HepG2 (cell line): Measurements from ENCODE around the gene SASH3. TPM values are rescaled to one million over a fixed set of nuclear protein-coding genes. Genes with fewer than 3 reads are reported as not detected.

Experiments
- ATAC-seq: fragments of 200-7000 bp; cut with Tn5 transposase; 3 replicates; pipeline ENCODE4 v1.9.1; 2020; ENCODE audit warnings: mild to moderate bottlenecking, moderate library complexity
- BruUV-seq: library from RNA; stranded (reverse); fragments of 400-500 nt; replicated peaks from 2 replicates; lab custom pipeline; 2021; lab: Mats Ljungman, UMichigan
- CTCF ChIA-PET: fragments of 300-600 bp; formaldehyde crosslinking; extraction: SDS; loops from one replicate; lab custom pipeline; 2021; ENCODE audit warnings: low total read pairs, inconsistent platforms, low intra/inter-chr PET ratio; lab: Yijun Ruan, JAX
- POLR2A ChIA-PET: fragments of 350-600 bp; sonication (Branson Sonifier 250); formaldehyde crosslinking; loops from one replicate; lab custom pipeline; 2020; ENCODE audit warnings: antibody characterized with exemption, inconsistent platforms; lab: Yijun Ruan, JAX
- DNase-seq: peaks from one replicate; pipeline ENCODE4 v3.0.0-alpha.2; 2015; ENCODE audit warnings: low spot score
- FAIRE-seq: peaks from 3 replicates; lab custom pipeline; 2011; peaks lifted over from hg19 to GRCh38; lab: Jason Lieb, UNC
- H2AFZ ChIP-seq: one replicate; pipeline ENCODE4 v1.6.1; 2011; ENCODE audit warnings: low read length, inconsistent platforms
- H3K27ac ChIP-seq: fragments of 300-600 bp; 3 replicates; pipeline ENCODE4 v1.8.0; 2011; ENCODE audit warnings: mixed run types, mild to moderate bottlenecking, mixed read lengths, low read length, inconsistent platforms; ENCODE audit not compliant: insufficient read depth; ENCODE audit errors: extremely low read length
- H3K27me3 ChIP-seq, 2 experiments: fragments of 200-600 bp in 1 of 2; 2 replicates in 1 of 2; 3 replicates in 1 of 2; pipeline versions ENCODE4 v1.6.0 to v1.8.0; 2011; ENCODE audit warnings: low read length in 2 of 2, mild to moderate bottlenecking in 2 of 2, moderate library complexity in 2 of 2, inconsistent platforms in 1 of 2; ENCODE audit not compliant: insufficient read depth in 2 of 2, control insufficient read depth in 1 of 2
- H3K36me3 ChIP-seq, 2 experiments: fragments of 200-600 bp in 1 of 2; replicated peaks in 1 of 2; 2 replicates in 1 of 2; 3 replicates in 1 of 2; pipeline versions ENCODE4 v1.5.1 to v1.8.0; 2011; ENCODE audit warnings: low read length in 2 of 2, inconsistent platforms in 1 of 2; ENCODE audit not compliant: insufficient read depth in 2 of 2, control insufficient read depth in 1 of 2
- H3K4me1 ChIP-seq: 2 replicates; pipeline ENCODE4 v1.5.1; 2012; ENCODE audit warnings: low read length, inconsistent platforms; ENCODE audit not compliant: insufficient read depth
- H3K4me2 ChIP-seq: 2 replicates; pipeline ENCODE4 v1.6.0; 2011; ENCODE audit warnings: low read depth, low read length, inconsistent platforms
- H3K4me3 ChIP-seq, 3 experiments: fragments of 200-600 bp in 1 of 3; sonication (generic), shearing (Covaris generic) in 1 of 3; replicated peaks in 1 of 3; 2 replicates each; pipeline ENCODE4 v1.5.1; 2011 to 2016; ENCODE audit warnings: low read length in 3 of 3, inconsistent platforms in 2 of 3, low read depth in 2 of 3, mild to moderate bottlenecking in 2 of 3, control low read depth in 1 of 3, mixed read lengths in 1 of 3; ENCODE audit not compliant: insufficient read depth in 1 of 3
- H3K79me2 ChIP-seq: one replicate; pipeline ENCODE4 v1.6.1; 2011; ENCODE audit warnings: low read length, inconsistent platforms; ENCODE audit not compliant: insufficient read depth
- H3K9ac ChIP-seq: 2 replicates; pipeline ENCODE4 v1.6.0; 2011; ENCODE audit warnings: mild to moderate bottlenecking, low read depth, low read length, inconsistent platforms; ENCODE audit not compliant: insufficient read depth
- H3K9me3 ChIP-seq: 2 replicates; pipeline ENCODE4 v1.5.1; 2012; ENCODE audit warnings: mild to moderate bottlenecking, low read length
- H4K20me1 ChIP-seq: 2 replicates; pipeline ENCODE4 v1.6.0; 2011; ENCODE audit warnings: inconsistent platforms, mild to moderate bottlenecking, low read length, moderate library complexity; ENCODE audit not compliant: insufficient read depth
- CEBPB ChIP-seq: IDR thresholded peaks from 2 replicates; pipeline ENCODE4 v1.6.1; 2011; ENCODE audit warnings: low read depth, low read length, improper control_type of control experiment, borderline replicate concordance
- GFI1 ChIP-seq: sonication (generic); formaldehyde crosslinking; IDR thresholded peaks from 2 replicates; pipeline ENCODE4 v1.5.0; 2020; ENCODE audit warnings: missing genetic modification reagents, mild to moderate bottlenecking, borderline replicate concordance
- HOMEZ ChIP-seq: IDR thresholded peaks from 2 replicates; pipeline ENCODE4 v1.6.1; 2016; ENCODE audit warnings: low read depth
- JARID2 ChIP-seq: sonication (generic); formaldehyde crosslinking; IDR thresholded peaks from 2 replicates; pipeline ENCODE4 v1.8.1; 2023; ENCODE audit warnings: missing genetic modification reagents, inconsistent platforms; ENCODE audit not compliant: insufficient replicate concordance
- SATB2 ChIP-seq: sonication (generic); formaldehyde crosslinking; IDR thresholded peaks from 2 replicates; pipeline ENCODE4 v1.5.0; 2020; ENCODE audit warnings: missing genetic modification reagents
- ZFP41 ChIP-seq: sonication (generic); formaldehyde crosslinking; IDR thresholded peaks from 2 replicates; pipeline ENCODE4 v1.4.0; 2020; ENCODE audit warnings: mild to moderate bottlenecking, missing genetic modification reagents, borderline replicate concordance
- ZNF530 ChIP-seq: sonication (generic); formaldehyde crosslinking; IDR thresholded peaks from 2 replicates; pipeline ENCODE4 v1.5.0; 2020; ENCODE audit warnings: low read depth, mild to moderate bottlenecking, missing genetic modification reagents
- ZNF615 ChIP-seq: sonication (generic); formaldehyde crosslinking; IDR thresholded peaks from 2 replicates; pipeline ENCODE4 v1.5.0; 2020; ENCODE audit warnings: mild to moderate bottlenecking, missing genetic modification reagents, borderline replicate concordance
- WGBS: methylation state at CpG from one replicate; pipeline ENCODE4 v1.1.6; 2017; ENCODE audit warnings: low lambda C conversion rate; 5-methylcytosine and 5-hydroxymethylcytosine counted together
- in situ Hi-C: cut with HindIII; loops from 2 replicates; pipeline ENCODE4 v1.10.0; 2017; ENCODE audit warnings: low pct_unique_long_range_greater_than_20kb; ENCODE audit not compliant: extremely low pct_ligation_motif_present
- intact Hi-C: fragments of 100-400 bp; cut with micrococcal nuclease; formaldehyde crosslinking; loops from one replicate; pipeline ENCODE4 v1.10.0; 2022; ENCODE audit not compliant: unreplicated experiment
- polyA plus RNA-seq, 8 experiments: library from polyadenylated mRNA; depleted of rRNA in 3 of 8; stranded (reverse) in 7 of 8; unstranded in 1 of 8; fragments of >200 nt; fragmentation: Illumina TruSeq in 4 of 8; extraction: Trizol in 4 of 8; gene quantifications; 2 replicates each; pipeline versions ENCODE4 v1.2.1 to v1.2.3, GENCODE V29; 2011 to 2016; ENCODE audit warnings: low read depth in 4 of 8, missing spikeins in 1 of 8, mixed read lengths in 1 of 8; ENCODE audit not compliant: insufficient read depth in 1 of 8
- total RNA-seq, 5 experiments: library from RNA; depleted of rRNA; stranded (reverse); fragments of >200 nt; fragmentation: Illumina TruSeq; extraction: Trizol; gene quantifications; 2 replicates each; pipeline ENCODE4 v1.2.3, GENCODE V29; 2016; ENCODE audit warnings: low read depth in 1 of 5

SASH3 gene
- total and polyA plus RNA-seq, 2 of the 13 experiments (the other 11 are each of a cell fraction or from before 2014, with no cell fraction given): 0.08 TPM; not detected in 1

- Histone ChIP-seq H4K20me1 (no peaks in the 10 kb centered on the region), H2AFZ (no peak overlapping the region), H3K27ac (no peak overlapping the region), H3K36me3 (peaks cover 1 to 21% of the 10 kb centered on the region in 2 experiments; a peak in 3 of 5 replicates), H3K4me3 (no peak overlapping the region), H3K4me1 (no peaks in the 10 kb centered on the region), H3K4me2 (no peak overlapping the region), H3K79me2 (no peaks in the 10 kb centered on the region), H3K9ac (no peak overlapping the region), H3K9me3 (no peaks in the 10 kb centered on the region), H3K27me3 (no peaks in the 10 kb centered on the region)
- in situ Hi-C loops: no loop called here
- BruUV-seq: no TSS peak
- CTCF ChIA-PET: no interaction called here
- POLR2A ChIA-PET: no interaction called here
- FAIRE-seq (no peak), ATAC-seq (no peak), DNase-seq (no peak)
- no peak for TF ChIP-seq ZFP41 (CRISPR knock-in tag)
- no peak for TF ChIP-seq CEBPB
- no peak for TF ChIP-seq ZNF615
- no peak for TF ChIP-seq GFI1 (CRISPR knock-in tag)
- TF ChIP-seq HOMEZ (CRISPR knock-in tag): no peak
- TF ChIP-seq ZNF530 (CRISPR knock-in tag): no peak
- no peak for TF ChIP-seq JARID2 (CRISPR knock-in tag)
- TF ChIP-seq SATB2: no peak
- intact Hi-C loops: no loop called here
- 97% methylated on average over 3 of the region's 4 CpGs for WGBS
These were observed 25.1 kb downstream of the SASH3 start for GRCh38 chrX:129804806-129805205.
